ENCODE measurements around the gene MTHFD1L.

GRCh38 chr6:151142676-151143075, 277.2 kb downstream of the MTHFD1L start:
- no peak for TF ChIP-seq CTCF (conservative IDR thresholded peaks at IDR 0.05; ENCODE audit: low read length)
- TF ChIP-seq EZH2phosphoT487 (IDR thresholded peaks at IDR 0.05; ENCODE audit: borderline replicate concordance): no peak
